Endometrium (tissue), 2 donors: Measurements from ENCODE around the gene EGR1.
"Not testable (repeated sequence)": the region's sequence is repeated elsewhere in the genome, so short reads cannot be mapped to it uniquely, and the experiment has no call there.

Source experiments
- FAIRE-seq: peaks from 2 replicates; lab custom pipeline; 2012; peaks lifted over from hg19 to GRCh38; lab: Jason Lieb, UNC
- donor health status: control.
- donor health status: control.

The EGR1 gene

GRCh38 chr5:138507485-138507884 is 42.2 kb downstream of the EGR1 start:
- not testable (repeated sequence) for FAIRE-seq

DNA sequence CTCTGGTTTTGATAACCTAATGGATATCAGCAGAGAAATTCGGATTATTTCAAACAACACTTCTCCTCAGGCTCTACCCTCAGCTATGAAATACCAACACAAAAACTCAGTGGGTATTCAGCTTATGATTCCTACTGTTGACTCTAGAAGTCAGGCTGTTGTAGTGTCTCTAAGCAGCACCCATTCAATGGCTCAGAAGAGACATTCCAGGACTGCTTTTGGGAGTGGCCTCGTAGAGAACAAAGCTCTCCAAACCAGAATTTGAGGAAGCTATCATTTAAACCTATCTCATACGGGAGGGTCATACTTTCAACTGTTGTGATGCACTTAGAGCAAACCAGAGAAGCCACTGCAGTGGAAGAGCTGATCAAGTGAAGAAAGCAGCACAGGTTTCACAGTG is 43.7 kb downstream of the EGR1 start:
- no peak for FAIRE-seq

- no peak for FAIRE-seq
Measured at GRCh38 chr5:138514021-138514420, 48.7 kb downstream of the EGR1 start.

DNA sequence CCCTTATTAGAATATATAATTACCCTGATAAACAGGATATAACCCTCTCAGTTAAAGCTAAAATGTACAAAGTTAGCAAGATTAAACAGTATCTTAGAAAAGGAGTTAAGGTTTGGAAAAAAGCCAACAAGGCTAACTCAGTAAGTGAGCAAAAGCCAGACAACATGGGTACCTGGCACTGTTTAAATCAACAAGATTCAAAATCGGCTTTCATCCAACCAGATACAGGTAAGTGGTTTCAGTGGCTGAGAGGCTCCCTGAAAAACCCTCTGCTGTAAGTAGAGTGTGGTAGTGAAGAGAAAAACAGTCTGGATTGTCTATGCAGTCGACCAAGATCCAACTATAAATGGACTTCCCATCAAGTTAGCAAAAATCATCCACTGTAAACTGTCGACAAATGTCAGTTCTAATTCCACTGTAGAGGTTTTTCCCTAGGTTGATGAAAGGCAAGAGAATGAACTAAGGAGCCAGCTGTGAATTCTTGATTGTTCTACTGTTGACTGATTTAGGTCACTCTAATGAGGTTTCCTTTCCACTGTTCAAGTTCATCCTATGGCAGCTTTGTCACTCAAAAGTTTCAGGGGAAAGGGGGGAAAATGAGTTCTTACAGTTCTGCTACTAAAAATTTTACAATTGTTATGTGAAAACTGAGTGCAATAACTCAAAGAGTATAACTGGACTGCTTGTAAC is 50.4 kb downstream of the EGR1 start:
- no peak for FAIRE-seq

- no peak for FAIRE-seq
Measured at GRCh38 chr5:138517437-138517836, 52.2 kb downstream of the EGR1 start.
